ENCODE results near the gene CD74. TPM values are rescaled to one million over a fixed set of nuclear protein-coding genes. Genes with fewer than 3 reads are reported as not detected.

Gene CD74
- total and polyA plus RNA-seq, 2 of the 8 experiments (the other 6 are each of a cell fraction or from before 2014, with no cell fraction given), result 45.9 to 61.0 TPM

GRCh38 chr5:150386024-150386855 lies 26.5 kb downstream of the CD74 start (continued):
- TF ChIP-seq MAX (IDR thresholded peaks at IDR 0.05) (no peak), BRCA1 (IDR thresholded peaks at IDR 0.05; ENCODE audit: low read depth, low read length) (no peak), SP4 (IDR thresholded peaks at IDR 0.05; ENCODE audit: low read length) (no peak), EZH2 (IDR thresholded peaks at IDR 0.05; ENCODE audit: low read depth, low read length, severe bottlenecking) (no peak), HDAC6 (IDR thresholded peaks at IDR 0.05; ENCODE audit: low read depth, low read length) (no peak), ZNF274 (IDR thresholded peaks at IDR 0.05; ENCODE audit: borderline replicate concordance, extremely low read depth, low read length) (no peak)
